ENCODE data around the gene PTPN9.

DNA sequence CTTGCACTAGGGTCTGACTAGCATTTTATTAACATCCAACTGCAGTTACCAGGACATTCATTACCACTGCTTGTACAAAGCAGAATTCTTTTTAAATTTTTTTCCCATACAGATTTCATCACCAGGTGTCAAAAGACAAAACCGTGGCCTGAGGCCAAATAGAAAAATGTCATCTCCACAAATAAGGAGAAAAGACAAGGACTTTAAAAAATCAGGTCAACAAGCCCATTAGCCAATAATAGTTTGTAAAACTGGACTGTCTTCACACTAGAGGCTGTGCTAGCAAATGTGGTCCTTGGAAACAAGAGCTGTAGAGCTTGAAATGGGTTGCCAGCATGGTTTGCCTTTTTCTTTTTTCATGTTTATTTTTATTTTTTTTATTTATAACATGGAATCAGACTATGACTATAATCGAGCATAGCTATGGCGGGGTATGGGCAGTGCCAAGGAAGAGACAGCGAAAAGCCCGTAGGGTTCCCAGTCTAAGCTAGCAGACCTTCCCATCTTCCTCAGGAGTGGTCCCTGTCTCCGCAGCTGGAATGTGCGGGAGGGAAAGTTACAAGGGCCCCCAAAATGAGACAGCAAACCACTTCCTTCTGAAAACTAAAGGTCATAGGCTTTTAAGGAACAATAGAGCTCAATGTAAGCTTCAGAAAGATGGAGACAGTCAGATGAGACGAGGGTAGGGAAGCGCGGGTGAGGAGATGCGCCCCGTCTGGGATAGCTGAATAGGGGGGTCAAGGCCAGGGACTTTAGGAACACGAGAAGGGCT is 1.5 kb downstream of the PTPN9 start:
- TF ChIP-seq, protein P1, sequence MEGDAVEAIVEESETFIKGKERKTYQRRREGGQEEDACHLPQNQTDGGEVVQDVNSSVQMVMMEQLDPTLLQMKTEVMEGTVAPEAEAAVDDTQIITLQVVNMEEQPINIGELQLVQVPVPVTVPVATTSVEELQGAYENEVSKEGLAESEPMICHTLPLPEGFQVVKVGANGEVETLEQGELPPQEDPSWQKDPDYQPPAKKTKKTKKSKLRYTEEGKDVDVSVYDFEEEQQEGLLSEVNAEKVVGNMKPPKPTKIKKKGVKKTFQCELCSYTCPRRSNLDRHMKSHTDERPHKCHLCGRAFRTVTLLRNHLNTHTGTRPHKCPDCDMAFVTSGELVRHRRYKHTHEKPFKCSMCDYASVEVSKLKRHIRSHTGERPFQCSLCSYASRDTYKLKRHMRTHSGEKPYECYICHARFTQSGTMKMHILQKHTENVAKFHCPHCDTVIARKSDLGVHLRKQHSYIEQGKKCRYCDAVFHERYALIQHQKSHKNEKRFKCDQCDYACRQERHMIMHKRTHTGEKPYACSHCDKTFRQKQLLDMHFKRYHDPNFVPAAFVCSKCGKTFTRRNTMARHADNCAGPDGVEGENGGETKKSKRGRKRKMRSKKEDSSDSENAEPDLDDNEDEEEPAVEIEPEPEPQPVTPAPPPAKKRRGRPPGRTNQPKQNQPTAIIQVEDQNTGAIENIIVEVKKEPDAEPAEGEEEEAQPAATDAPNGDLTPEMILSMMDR (IDR thresholded peaks at IDR 0.05): no peak
- TF ChIP-seq POLR2A (IDR thresholded peaks at IDR 0.05) (no peak), POLR2AphosphoS5 (IDR thresholded peaks at IDR 0.05) (no peak), EP300 (IDR thresholded peaks at IDR 0.05) (no peak)
